Adipocyte (in vitro differentiated cells): Measurements from ENCODE around the gene DRAM2.
A peak's percentile ranks its signal among the peaks of the same experiment; 100 is the strongest.

Experiments used
- DNase-seq: peaks from one replicate; pipeline ENCODE4 v3.0.0-alpha.2; 2015; ENCODE audit warnings: low read depth
- H3K27me3 ChIP-seq: replicated peaks from 2 replicates; pipeline ENCODE4 v1.7.0; 2013; ENCODE audit warnings: mild to moderate bottlenecking, low read length, moderate library complexity; ENCODE audit not compliant: control insufficient read depth, insufficient read depth
- H3K36me3 ChIP-seq: 2 replicates; pipeline ENCODE4 v1.7.0; 2013; ENCODE audit warnings: low read length, mild to moderate bottlenecking, moderate library complexity; ENCODE audit not compliant: control insufficient read depth, insufficient read depth, severe bottlenecking
- H3K4me1 ChIP-seq: 2 replicates; pipeline ENCODE4 v1.7.0; 2013; ENCODE audit warnings: mild to moderate bottlenecking, low read length, moderate library complexity; ENCODE audit not compliant: control insufficient read depth, insufficient read depth
- H3K4me3 ChIP-seq: 2 replicates; pipeline ENCODE4 v1.7.0; 2013; ENCODE audit warnings: mild to moderate bottlenecking, low read length, moderate library complexity
- H3K9ac ChIP-seq: 2 replicates; pipeline ENCODE4 v1.7.0; 2013; ENCODE audit warnings: mild to moderate bottlenecking, low read length, moderate library complexity
- H3K9me3 ChIP-seq: 2 replicates; pipeline ENCODE4 v1.7.0; 2013; ENCODE audit warnings: mild to moderate bottlenecking, low read length, moderate library complexity; ENCODE audit not compliant: control insufficient read depth

Gene DRAM2

GRCh38 chr1:111162488-111162880, 22.6 kb upstream of the DRAM2 start:
- Histone ChIP-seq H3K4me1 (peaks cover 36% of the 10 kb centered on the region), H3K9ac (peak overlapping the region; percentile 3), H3K36me3 (peaks cover 68% of the 10 kb centered on the region), H3K27me3 (no peaks in the 10 kb centered on the region), H3K9me3 (no peaks in the 10 kb centered on the region), H3K4me3 (peak overlapping the region; percentile 16)
- DNase-seq: no peak

- H3K36me3 ChIP-seq: peaks cover 66% of the 10 kb centered on the region
- H3K4me1 ChIP-seq: peaks cover 32% of the 10 kb centered on the region
- no peaks in the 10 kb centered on the region for H3K9me3 ChIP-seq
- H3K27me3 ChIP-seq: no peaks in the 10 kb centered on the region
- peak overlapping the region; percentile 16 for H3K4me3 ChIP-seq
- DNase-seq: peak; percentile 22
- peak overlapping the region; percentile 3 for H3K9ac ChIP-seq
These were observed 22.1 kb upstream of the DRAM2 start for GRCh38 chr1:111161843-111162487.

- Histone ChIP-seq H3K36me3 (peaks cover 73% of the 10 kb centered on the region), H3K4me1 (peaks cover 7% of the 10 kb centered on the region)
- no peak for DNase-seq
These were observed 17.5 kb upstream of the DRAM2 start for GRCh38 chr1:111157431-111157830.

GRCh38 chr1:111154021-111154999, 14.4 kb upstream of the DRAM2 start:
- DNase-seq: no peak
- H3K27me3 ChIP-seq: no peaks in the 10 kb centered on the region
- no peaks in the 10 kb centered on the region for H3K4me1 ChIP-seq
- no peaks in the 10 kb centered on the region for H3K9me3 ChIP-seq
- H3K9ac ChIP-seq: no peak overlapping the region
- H3K36me3 ChIP-seq: peaks cover 73% of the 10 kb centered on the region
- H3K4me3 ChIP-seq: no peak overlapping the region

More at GRCh38 chr1:111157431-111157830, 17.5 kb upstream of the DRAM2 start:
- no peaks in the 10 kb centered on the region for H3K9me3 ChIP-seq
- no peak overlapping the region for H3K9ac ChIP-seq
- H3K4me3 ChIP-seq: no peak overlapping the region
- no peaks in the 10 kb centered on the region for H3K27me3 ChIP-seq

GRCh38 chr1:111151838-111152237, 11.9 kb upstream of the DRAM2 start:
- Histone ChIP-seq H3K4me3 (no peak overlapping the region), H3K36me3 (peaks cover 81% of the 10 kb centered on the region), H3K9me3 (no peaks in the 10 kb centered on the region), H3K27me3 (no peaks in the 10 kb centered on the region), H3K9ac (no peak overlapping the region), H3K4me1 (no peaks in the 10 kb centered on the region)
- DNase-seq: no peak

- no peaks in the 10 kb centered on the region for H3K27me3 ChIP-seq
- no peaks in the 10 kb centered on the region for H3K9me3 ChIP-seq
- H3K36me3 ChIP-seq: peaks cover 63% of the 10 kb centered on the region
- no peak for DNase-seq
- H3K4me1 ChIP-seq: peaks cover 4% of the 10 kb centered on the region
- no peak overlapping the region for H3K4me3 ChIP-seq
- H3K9ac ChIP-seq: no peak overlapping the region
These were observed 8.5 kb upstream of the DRAM2 start for GRCh38 chr1:111148376-111148881.

GRCh38 chr1:111147948-111148347, 8.1 kb upstream of the DRAM2 start:
- H3K27me3 ChIP-seq: no peaks in the 10 kb centered on the region
- peaks cover 58% of the 10 kb centered on the region for H3K36me3 ChIP-seq
- no peak overlapping the region for H3K9ac ChIP-seq
- DNase-seq: no peak
- H3K4me1 ChIP-seq: peaks cover 9% of the 10 kb centered on the region
- H3K9me3 ChIP-seq: no peaks in the 10 kb centered on the region
- H3K4me3 ChIP-seq: no peak overlapping the region

GRCh38 chr1:111145963-111146768, 6.3 kb upstream of the DRAM2 start:
- Histone ChIP-seq H3K27me3 (no peaks in the 10 kb centered on the region), H3K4me3 (no peak overlapping the region), H3K9ac (no peak overlapping the region), H3K36me3 (peaks cover 44% of the 10 kb centered on the region), H3K4me1 (peaks cover 27% of the 10 kb centered on the region), H3K9me3 (no peaks in the 10 kb centered on the region)
- no peak for DNase-seq

GRCh38 chr1:111145542-111145941, 5.6 kb upstream of the DRAM2 start:
- DNase-seq: no peak
- no peaks in the 10 kb centered on the region for H3K27me3 ChIP-seq
- no peak overlapping the region for H3K4me3 ChIP-seq
- H3K9me3 ChIP-seq: no peaks in the 10 kb centered on the region
- peaks cover 28% of the 10 kb centered on the region for H3K4me1 ChIP-seq
- peaks cover 41% of the 10 kb centered on the region for H3K36me3 ChIP-seq
- no peak overlapping the region for H3K9ac ChIP-seq

- DNase-seq: no peak
- H3K36me3 ChIP-seq: peaks cover 14% of the 10 kb centered on the region
- no peaks in the 10 kb centered on the region for H3K27me3 ChIP-seq
- peaks cover 44% of the 10 kb centered on the region for H3K4me1 ChIP-seq
- peak overlapping the region; percentile 99 for H3K4me3 ChIP-seq
- H3K9me3 ChIP-seq: no peaks in the 10 kb centered on the region
- H3K9ac ChIP-seq: peak overlapping the region; percentile 98
These were observed 2.6 kb upstream of the DRAM2 start for GRCh38 chr1:111142356-111142975.
